Measurements from ENCODE around the gene RAD51B. TPM values are rescaled to one million over a fixed set of nuclear protein-coding genes. Genes with fewer than 3 reads are reported as not detected.
A peak's percentile ranks its signal among the peaks of the same experiment; 100 is the strongest.

RAD51B gene
- total RNA-seq, 1 experiment from 2014 or later, result 20.0 TPM

- ChIA-PET POLR2A (no interaction called here), CTCF (no interaction called here), RAD21 (ENCODE audit: low non-redundant PET in 1 of 2, low total read pairs in 2 of 2, uncharacterized antibody in 2 of 2, unreplicated experiment in 2 of 2) (no interaction called here)
- H3K36me3 ChIP-seq (ENCODE audit: control insufficient read depth in 1 of 2, insufficient read depth in 2 of 2, low read length in 2 of 2), result no peaks in the 10 kb centered on the region
- no peaks in the 10 kb centered on the region for H3K9me3 ChIP-seq (ENCODE audit: control insufficient read depth in 1 of 2, insufficient read depth in 1 of 2, low read depth in 1 of 2, low read length in 2 of 2)
- H3K4me1 ChIP-seq (ENCODE audit: control insufficient read depth in 1 of 2, insufficient read depth in 2 of 2, low read length in 2 of 2), result peaks cover 11 to 44% of the 10 kb centered on the region in 2 experiments
- H3K4me3 ChIP-seq (replicated peaks in 1 of 2; ENCODE audit: low read depth in 1 of 2, low read length in 2 of 2), result no peak overlapping the region
- peak overlapping the region; percentile 83; the same call in 1 of the 2 replicates for H3K27ac ChIP-seq (ENCODE audit: low read depth, low read length)
- no peak for DNase-seq (ENCODE audit: low read depth, low spot score)
- H3K9ac ChIP-seq (ENCODE audit: low read length), result no peak overlapping the region
- H4K20me1 ChIP-seq (ENCODE audit: insufficient read depth), result no peaks in the 10 kb centered on the region
- H3K4me2 ChIP-seq (ENCODE audit: low read length), result no peak overlapping the region
- BruUV-seq (replicated peaks), result no TSS peak
- no peaks in the 10 kb centered on the region for H3K9me2 ChIP-seq (ENCODE audit: insufficient read depth)
- no peak for ATAC-seq
- H2AFZ ChIP-seq (ENCODE audit: low read depth, low read length, poor library complexity, severe bottlenecking), result no peak overlapping the region
- no peaks in the 10 kb centered on the region for H3K27me3 ChIP-seq (ENCODE audit: insufficient read depth, low read length)
- TF ChIP-seq ZFX (IDR thresholded peaks at IDR 0.05), result no peak
- no peak for TF ChIP-seq JUND (IDR thresholded peaks at IDR 0.05)
- no peak for TF ChIP-seq REST (IDR thresholded peaks at IDR 0.05; ENCODE audit: low read depth)
- intact Hi-C loops (cut with micrococcal nuclease), result no loop called here
- no peaks in the 10 kb centered on the region for H3K79me2 ChIP-seq (ENCODE audit: insufficient read depth, low read length)
Measured at GRCh38 chr14:67973436-67973835, 153.9 kb downstream of the RAD51B start.

GRCh38 chr14:67975470-67975869 lies 155.9 kb downstream of the RAD51B start:
- H2AFZ ChIP-seq (ENCODE audit: low read depth, low read length, poor library complexity, severe bottlenecking), result no peak overlapping the region
- no peaks in the 10 kb centered on the region for H3K79me2 ChIP-seq (ENCODE audit: insufficient read depth, low read length)
- peaks cover 17 to 55% of the 10 kb centered on the region in 2 experiments for H3K4me1 ChIP-seq (ENCODE audit: control insufficient read depth in 1 of 2, insufficient read depth in 2 of 2, low read length in 2 of 2)
- H3K4me2 ChIP-seq (ENCODE audit: low read length), result no peak overlapping the region
- ChIA-PET RAD21 (ENCODE audit: low non-redundant PET in 1 of 2, low total read pairs in 2 of 2, uncharacterized antibody in 2 of 2, unreplicated experiment in 2 of 2) (no interaction called here), POLR2A (no interaction called here), CTCF (interaction anchor here (0.6 kb wide), 1 partner anchor 132 kb away, joined by 3 read pairs; no protein-coding TSS in a partner anchor)
- H3K9me3 ChIP-seq (ENCODE audit: control insufficient read depth in 1 of 2, insufficient read depth in 1 of 2, low read depth in 1 of 2, low read length in 2 of 2), result no peaks in the 10 kb centered on the region
- no peak for DNase-seq (ENCODE audit: low read depth, low spot score)
- TF ChIP-seq CEBPB (IDR thresholded peaks at IDR 0.05; ENCODE audit: low read depth) (no peak), CBX3 (IDR thresholded peaks at IDR 0.05; ENCODE audit: low read depth) (no peak), ELF1 (IDR thresholded peaks at IDR 0.05; ENCODE audit: borderline replicate concordance, low read depth) (no peak), POLR2A (IDR thresholded peaks at IDR 0.05; ENCODE audit: borderline replicate concordance, extremely low read depth, insufficient read depth, insufficient read length) (no peak), JUND (IDR thresholded peaks at IDR 0.05) (no peak), SIN3A (IDR thresholded peaks at IDR 0.05; ENCODE audit: low read depth) (no peak), EZH2 (IDR thresholded peaks at IDR 0.05) (no peak), SRF (IDR thresholded peaks at IDR 0.05; ENCODE audit: low read depth) (no peak)
- TF ChIP-seq, protein P1, sequence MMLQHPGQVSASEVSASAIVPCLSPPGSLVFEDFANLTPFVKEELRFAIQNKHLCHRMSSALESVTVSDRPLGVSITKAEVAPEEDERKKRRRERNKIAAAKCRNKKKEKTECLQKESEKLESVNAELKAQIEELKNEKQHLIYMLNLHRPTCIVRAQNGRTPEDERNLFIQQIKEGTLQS (IDR thresholded peaks at IDR 0.05), result no peak
- TF ChIP-seq, protein P2, sequence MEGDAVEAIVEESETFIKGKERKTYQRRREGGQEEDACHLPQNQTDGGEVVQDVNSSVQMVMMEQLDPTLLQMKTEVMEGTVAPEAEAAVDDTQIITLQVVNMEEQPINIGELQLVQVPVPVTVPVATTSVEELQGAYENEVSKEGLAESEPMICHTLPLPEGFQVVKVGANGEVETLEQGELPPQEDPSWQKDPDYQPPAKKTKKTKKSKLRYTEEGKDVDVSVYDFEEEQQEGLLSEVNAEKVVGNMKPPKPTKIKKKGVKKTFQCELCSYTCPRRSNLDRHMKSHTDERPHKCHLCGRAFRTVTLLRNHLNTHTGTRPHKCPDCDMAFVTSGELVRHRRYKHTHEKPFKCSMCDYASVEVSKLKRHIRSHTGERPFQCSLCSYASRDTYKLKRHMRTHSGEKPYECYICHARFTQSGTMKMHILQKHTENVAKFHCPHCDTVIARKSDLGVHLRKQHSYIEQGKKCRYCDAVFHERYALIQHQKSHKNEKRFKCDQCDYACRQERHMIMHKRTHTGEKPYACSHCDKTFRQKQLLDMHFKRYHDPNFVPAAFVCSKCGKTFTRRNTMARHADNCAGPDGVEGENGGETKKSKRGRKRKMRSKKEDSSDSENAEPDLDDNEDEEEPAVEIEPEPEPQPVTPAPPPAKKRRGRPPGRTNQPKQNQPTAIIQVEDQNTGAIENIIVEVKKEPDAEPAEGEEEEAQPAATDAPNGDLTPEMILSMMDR (IDR thresholded peaks at IDR 0.05 in 2 of 3, conservative IDR thresholded peaks at IDR 0.05 in 1 of 3; ENCODE audit: borderline replicate concordance in 1 of 3, insufficient read depth in 1 of 3, low read depth in 2 of 3, low read length in 2 of 3), result no peak
- H3K9ac ChIP-seq (ENCODE audit: low read length), result no peak overlapping the region
- BruUV-seq (replicated peaks), result no TSS peak
- H3K9me2 ChIP-seq (ENCODE audit: insufficient read depth), result no peaks in the 10 kb centered on the region
- peak overlapping the region; percentile 90 for H3K27ac ChIP-seq (ENCODE audit: low read depth, low read length)
- intact Hi-C loops (cut with micrococcal nuclease), result no loop called here
- no peaks in the 10 kb centered on the region for H3K27me3 ChIP-seq (ENCODE audit: insufficient read depth, low read length)
- no peaks in the 10 kb centered on the region for H4K20me1 ChIP-seq (ENCODE audit: insufficient read depth)
- no peaks in the 10 kb centered on the region for H3K36me3 ChIP-seq (ENCODE audit: control insufficient read depth in 1 of 2, insufficient read depth in 2 of 2, low read length in 2 of 2)
- ATAC-seq, result no peak
- no peak overlapping the region for H3K4me3 ChIP-seq (replicated peaks in 1 of 2; ENCODE audit: low read depth in 1 of 2, low read length in 2 of 2)

Measured in HCT116 (cell line).